Activated T-cell treated with anti-CD3 and anti-CD28 coated beads, Interleukin-2, amount 50 U/mL, for 48 hours (primary cell): ENCODE results near the gene JUN.
"Not testable (repeated sequence)": the region's sequence is repeated elsewhere in the genome, so short reads cannot be mapped to it uniquely, and the experiment has no call there.

ENCODE experiments used
- DNase-seq, 2 experiments: peaks; one replicate each; pipeline ENCODE4 v3.0.0-alpha.2; 2020

The JUN gene

GRCh38 chr1:58805716-58806571 lies 22.1 kb upstream of the JUN start:
- DNase-seq, result no peak

GRCh38 chr1:58804853-58805565 lies 21.2 kb upstream of the JUN start:
- DNase-seq, result no peak

- DNase-seq, result no peak
These were observed 20.0 kb upstream of the JUN start for GRCh38 chr1:58803858-58804257.

GRCh38 chr1:58802640-58803399 lies 19.0 kb upstream of the JUN start:
- DNase-seq, result no peak

- DNase-seq, result not testable (repeated sequence)
These were observed 17.4 kb upstream of the JUN start for GRCh38 chr1:58801286-58801685.

- no peak for DNase-seq
These were observed 15.8 kb upstream of the JUN start for GRCh38 chr1:58799650-58800049.

GRCh38 chr1:58798910-58799442 lies 15.1 kb upstream of the JUN start:
- no peak for DNase-seq

- DNase-seq, result no peak
These were observed 12.6 kb upstream of the JUN start for GRCh38 chr1:58796416-58796815.

GRCh38 chr1:58794585-58794984 lies 10.7 kb upstream of the JUN start:
- no peak for DNase-seq

- DNase-seq, result no peak
These were observed 9.0 kb upstream of the JUN start for GRCh38 chr1:58792846-58793245.

- DNase-seq, result no peak
These were observed 7.3 kb upstream of the JUN start for GRCh38 chr1:58791106-58791505.

- no peak for DNase-seq
These were observed 6.3 kb upstream of the JUN start for GRCh38 chr1:58789996-58790660.

GRCh38 chr1:58789322-58789856 lies 5.5 kb upstream of the JUN start:
- no peak for DNase-seq

GRCh38 chr1:58788259-58788658 lies 4.4 kb upstream of the JUN start:
- no peak for DNase-seq

GRCh38 chr1:58786927-58787245 lies 3.0 kb upstream of the JUN start:
- DNase-seq, result no peak

GRCh38 chr1:58786184-58786926 lies 2.5 kb upstream of the JUN start:
- no peak for DNase-seq

- DNase-seq, result no peak
These were observed 1.7 kb upstream of the JUN start for GRCh38 chr1:58785442-58786058.

GRCh38 chr1:58784758-58785441 lies 1.1 kb upstream of the JUN start:
- peak; percentile 82 to 83 for DNase-seq

- peak in 1 of 2 experiments; percentile 70 for DNase-seq
These were observed 506 bp downstream of the JUN start for GRCh38 chr1:58783090-58783992.
